Cerebellar nuclear complex (tissue), 1 donor: ENCODE results near the gene TOM1.

Source experiments
- DNase-seq, 2 experiments: peaks; one replicate each; lab custom pipeline; 2025; lab: John Stamatoyannopoulos, UW

The TOM1 gene

DNA sequence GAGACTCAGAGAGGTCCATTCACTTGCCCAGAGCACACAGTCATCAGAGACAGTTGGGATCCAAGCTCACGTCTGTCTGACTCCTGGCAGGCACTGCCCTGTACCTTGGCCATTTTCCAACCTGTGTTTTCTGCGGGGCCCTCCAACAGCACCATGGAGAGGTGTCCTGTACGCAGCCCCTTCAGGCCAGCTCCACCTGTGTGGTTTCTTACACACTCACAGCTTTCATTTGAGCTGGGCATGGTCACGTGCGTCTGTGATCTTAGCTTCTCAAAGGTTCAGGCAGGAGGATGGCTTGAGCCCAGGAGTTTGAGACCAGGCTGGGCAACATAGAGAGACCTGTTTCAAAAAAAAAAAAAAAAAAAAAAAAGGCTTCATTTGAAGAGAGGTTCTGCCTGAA is 24.4 kb downstream of the TOM1 start:
- DNase-seq, result no peak

DNA sequence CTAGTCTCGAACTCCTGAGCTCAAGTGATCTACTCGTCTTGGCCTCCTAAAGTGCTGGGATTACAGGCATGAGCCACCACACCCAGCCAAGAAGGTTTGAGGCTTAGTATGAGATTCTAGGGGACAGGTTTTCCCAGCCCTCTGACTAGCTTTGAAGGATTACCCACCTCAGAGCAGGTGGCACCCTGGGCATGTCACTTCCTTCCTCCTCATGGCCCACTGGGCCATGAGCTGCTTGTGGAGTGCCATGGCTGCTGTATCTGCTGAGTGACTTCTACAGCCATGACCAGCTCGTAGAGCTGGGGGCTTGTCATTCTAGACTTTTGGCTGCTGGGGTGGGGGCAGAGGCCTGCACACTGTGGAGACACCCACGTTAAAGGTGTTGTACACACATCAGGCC is 25.1 kb downstream of the TOM1 start:
- DNase-seq, result no peak

DNA sequence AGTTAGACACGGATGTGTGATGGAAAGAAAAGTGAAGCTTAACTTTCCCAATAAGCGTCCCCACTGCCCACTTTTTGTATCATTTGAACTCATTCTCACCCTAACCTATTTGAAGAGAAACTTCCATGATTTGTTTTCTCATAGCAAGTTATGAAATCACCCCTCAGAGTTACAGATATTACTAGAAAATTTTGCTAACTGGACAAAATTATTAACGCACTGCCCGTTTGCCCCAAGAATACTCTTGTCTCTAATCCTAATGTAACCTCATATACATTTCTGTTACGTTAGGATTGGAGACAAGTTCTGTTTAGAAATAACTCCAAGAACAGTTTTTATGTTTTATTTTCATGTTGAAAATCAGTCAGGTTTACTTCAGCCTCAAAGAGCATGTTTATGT is 25.5 kb downstream of the TOM1 start:
- DNase-seq, result no peak

DNA sequence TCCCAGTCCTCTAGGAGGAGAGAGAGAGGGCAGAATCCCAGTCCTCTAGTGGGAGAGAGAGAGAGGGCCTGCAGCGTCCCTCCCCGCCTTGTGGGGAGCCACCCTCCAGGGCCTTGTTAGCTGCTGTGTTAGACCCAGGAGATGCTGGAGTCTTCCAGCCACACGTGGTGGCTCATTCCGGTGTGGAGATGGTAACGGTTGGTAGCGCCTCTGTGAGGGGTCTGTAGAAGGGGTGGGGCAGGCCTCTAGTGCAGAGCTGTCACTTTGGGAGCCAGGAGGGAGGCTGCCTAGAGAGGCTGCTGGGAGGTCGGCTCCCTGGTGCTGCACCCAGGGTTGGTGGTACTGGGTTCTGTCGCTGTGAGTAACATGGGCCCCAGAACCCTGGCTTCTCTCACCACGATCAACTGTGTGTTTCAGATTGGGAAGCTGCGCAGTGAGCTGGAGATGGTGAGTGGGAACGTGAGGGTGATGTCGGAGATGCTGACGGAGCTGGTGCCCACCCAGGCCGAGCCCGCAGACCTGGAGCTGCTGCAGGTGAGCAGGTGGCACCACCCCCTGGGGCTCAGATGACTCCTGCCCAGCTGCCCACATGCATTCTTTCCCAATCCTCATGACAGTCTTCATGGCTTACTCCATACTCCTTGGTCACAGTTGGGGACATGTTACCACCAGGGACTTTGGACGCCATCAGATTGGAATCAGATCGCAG is 27.3 kb downstream of the TOM1 start:
- DNase-seq, result no peak

DNA sequence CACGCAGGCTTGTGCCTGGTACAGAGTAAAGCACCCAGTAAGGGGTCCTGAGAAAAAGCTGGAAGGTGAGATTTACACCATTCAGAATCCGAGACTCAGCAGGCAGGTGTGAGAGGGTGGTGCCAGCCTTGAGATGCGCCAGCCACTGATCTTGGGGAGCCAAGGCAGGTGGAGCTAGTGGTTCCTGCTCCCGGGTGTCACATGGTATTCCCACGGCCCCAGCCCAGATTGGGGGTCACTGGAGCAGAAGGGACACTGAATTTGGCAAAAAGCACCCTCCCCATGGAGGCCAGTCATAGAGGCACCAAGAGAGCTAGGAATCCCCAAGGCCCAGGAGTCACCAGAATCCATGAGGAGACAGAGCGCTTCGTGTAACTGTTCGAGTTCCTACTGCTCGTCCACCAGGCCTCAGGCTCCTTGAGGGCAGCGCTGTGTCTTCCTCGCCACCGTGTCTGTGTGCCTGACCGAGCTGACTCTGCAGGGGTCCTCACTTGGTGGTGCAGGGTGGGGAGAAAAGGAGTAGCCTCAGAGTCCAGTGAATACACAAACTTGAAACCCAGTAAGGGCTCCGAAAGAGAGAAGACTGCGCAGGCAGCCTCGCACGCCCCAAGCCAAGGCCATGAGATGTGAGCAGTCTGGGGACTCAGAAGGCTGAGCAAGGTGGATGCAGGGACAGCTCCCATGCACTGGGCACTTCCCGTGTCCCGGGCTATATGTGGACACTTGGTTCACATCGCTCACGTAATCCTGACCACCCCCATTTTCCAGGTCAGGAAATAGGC is 28.2 kb downstream of the TOM1 start:
- no peak for DNase-seq

DNA sequence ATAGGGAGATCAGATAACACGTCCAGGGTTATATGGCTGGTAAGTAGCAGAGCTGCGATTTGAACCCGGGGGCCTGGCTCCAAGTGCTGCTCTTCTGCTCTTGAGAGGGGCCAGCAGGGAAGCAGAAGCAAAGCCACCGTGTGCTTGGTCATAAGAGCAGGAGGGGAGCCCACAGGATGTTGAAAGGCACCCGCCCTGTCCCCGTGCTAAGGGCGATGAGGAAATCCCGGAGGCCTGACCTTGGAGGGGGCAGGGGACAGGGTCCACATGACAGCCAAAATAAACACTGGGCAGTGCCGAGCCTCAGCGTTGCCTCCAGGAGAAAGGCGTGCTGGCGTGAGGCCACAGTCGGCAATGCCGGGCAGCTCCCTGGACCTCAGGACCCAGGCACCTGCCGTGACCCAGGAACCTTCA is 28.8 kb downstream of the TOM1 start:
- no peak for DNase-seq

DNA sequence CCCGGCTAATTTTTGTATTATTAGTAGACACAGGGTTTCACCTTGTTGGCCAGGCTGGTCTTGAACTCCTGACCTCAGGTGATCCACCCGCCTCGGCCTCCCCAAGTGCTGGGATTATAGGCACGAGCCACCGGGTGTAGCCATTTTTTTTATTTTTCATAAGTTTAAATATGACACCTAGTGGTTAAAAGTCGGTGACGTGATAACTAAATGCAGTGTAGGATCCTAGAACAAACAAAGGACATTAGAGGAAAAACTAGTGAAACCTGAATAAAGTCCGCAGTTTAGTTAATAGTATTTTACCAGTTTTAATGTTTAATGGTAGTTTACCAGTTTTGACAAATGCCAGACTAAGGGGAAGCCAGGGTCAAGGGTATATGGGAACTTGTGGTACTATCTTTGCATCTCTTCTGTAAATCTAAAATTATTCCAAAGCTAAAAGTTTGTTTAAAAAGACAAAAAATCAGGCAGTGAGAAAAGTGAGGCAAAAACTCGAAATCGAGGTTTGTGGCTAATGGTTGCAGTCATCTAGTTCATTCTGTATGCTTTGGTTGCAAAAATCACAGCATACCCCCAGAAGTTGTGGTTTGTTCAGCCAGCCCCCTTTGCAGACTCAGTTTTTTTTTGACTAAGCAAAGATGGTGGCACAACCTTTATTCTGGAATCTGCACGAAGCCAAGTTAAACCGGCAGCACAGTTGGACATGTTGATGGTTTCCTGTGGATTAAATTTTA is 29.6 kb downstream of the TOM1 start:
- no peak for DNase-seq

DNA sequence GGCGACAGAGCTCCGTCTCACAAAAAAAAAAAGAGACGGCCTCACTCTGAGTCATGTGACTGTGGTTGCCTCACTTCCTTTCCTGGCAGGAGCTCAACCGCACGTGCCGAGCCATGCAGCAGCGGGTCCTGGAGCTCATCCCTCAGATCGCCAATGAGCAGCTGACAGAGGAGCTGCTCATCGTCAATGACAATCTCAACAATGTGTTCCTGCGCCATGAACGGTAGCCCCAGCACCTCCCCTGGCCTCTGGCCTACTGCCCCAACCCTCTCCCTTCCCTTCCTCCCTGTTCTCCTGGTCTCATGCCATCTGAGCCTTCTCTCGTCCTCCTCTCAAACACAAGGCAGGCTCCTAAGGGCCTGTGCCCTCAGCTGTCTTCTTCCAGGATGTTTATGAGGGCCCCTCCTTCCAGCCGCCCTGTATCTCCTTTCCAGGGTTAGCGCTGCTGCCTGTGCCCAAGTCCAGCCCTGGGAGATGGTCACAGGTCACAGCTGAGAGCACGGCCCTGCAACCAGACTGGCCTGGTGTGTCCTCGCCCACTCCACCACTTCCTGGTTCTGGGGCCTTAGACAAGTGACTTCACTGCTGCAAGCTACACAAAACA is 30.7 kb downstream of the TOM1 start:
- no peak for DNase-seq

DNA sequence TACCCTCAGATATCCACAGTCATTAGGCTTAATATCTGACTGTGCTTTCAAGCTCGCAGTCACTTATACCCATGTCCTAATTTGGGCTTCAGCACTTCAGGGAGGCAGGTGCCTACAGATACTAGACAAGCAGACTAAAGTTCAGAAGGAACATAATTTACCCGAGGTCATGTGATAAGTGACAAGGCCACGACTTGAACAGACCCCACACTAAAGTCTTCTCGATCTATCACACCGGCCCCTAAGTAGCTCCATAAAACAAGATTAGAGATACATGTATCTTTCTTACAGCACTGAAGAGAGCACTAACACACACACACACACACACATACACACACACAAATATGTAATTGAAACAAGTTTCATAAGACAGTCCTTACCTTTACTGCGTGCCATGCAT is 32.6 kb downstream of the TOM1 start:
- DNase-seq, result no peak

DNA sequence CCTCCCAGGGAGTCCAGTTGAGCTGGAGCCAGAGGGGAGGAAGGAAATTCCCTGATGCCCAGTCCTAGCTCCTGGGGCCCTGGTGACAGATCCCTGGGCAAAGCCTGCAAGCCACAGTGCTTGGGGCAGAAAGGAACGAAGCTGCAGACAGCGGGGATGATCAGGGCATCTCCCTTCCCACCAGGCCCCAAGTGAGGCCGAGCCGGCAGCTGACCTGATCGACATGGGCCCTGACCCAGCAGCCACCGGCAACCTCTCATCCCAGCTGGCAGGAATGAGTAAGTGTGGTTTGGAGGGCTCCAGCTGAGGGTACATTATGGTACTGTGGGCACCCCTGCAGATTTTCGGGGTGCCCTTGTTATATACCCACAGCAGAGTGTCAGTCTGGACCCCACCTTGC is 33.5 kb downstream of the TOM1 start:
- DNase-seq, result no peak

DNA sequence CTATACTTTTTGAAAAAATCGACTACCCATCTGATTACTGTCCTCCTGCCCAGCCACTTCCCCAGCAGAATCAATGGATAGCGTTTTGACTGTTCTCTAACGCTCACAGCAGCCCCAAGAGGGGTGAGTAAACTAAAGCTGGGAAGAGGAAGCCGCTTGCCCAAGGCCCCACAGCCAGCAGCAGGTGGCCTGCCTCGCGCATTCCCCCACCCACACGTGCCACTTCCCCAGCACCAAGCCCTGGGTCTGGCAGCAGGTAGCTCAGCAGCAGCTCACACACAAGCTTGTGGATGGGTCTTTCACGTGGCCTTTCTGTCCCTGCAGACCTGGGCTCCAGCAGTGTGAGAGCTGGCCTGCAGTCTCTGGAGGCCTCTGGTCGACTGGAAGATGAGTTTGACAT is 34.3 kb downstream of the TOM1 start:
- no peak for DNase-seq

DNA sequence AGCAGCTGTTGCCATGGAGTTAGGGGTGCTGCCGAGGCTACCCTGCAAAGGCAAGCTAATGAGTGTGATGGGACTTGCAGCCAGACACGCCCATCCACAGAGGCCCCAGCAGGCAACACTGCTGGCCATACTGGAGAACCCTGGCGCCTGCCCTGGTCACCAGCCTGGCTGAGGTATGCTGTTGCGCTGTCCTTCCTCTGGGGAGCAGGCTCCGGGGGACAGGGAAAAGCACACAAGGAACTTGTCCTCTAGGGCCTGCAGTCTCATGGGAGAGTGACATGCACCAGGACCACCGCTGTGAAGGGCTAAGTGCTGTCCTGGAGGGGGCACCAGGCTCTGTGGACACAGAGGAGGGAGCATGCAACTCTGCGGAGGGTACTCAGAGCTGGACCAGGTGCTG is 35.8 kb downstream of the TOM1 start:
- DNase-seq, result no peak

DNA sequence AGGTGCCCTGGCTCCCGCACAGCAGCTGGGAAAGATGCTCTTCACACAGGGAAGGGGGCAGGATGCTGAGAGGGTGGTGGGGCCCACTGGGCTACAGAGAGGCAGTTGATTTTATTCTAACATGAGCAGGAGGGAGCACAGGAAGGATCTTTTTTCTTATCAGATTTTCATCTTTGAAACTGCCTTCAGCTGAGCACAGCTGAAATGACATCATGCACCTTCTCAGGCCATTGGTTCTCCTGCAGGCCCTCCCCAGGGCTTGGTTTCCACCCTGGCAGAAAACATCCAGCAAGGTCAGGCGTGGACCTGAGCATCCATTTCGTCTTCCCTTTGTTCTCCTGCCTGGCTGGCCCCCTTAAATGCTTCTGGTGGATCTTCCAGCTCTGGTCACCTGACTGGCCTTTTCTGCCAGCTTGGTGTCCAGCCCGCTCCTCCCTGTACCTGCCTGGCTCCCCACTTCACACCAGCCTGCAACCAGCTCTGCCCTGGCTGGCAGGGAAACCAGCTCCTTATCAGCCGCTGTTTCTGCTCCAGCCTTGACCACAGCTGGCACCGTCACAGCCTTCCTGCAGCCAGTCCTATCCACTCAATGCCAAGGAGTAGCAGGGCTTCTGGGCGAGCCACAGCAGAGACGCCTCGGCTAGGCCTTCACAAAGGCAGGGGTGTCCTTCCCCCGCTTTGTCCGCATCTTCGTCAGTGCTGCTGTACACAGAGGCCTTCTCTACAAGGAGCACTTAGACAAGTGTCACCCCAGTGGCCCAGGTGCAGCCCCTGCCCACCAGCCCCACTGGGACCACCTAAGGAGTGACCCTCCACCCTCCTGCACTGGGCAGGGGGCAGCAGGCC is 36.5 kb downstream of the TOM1 start:
- no peak for DNase-seq

DNA sequence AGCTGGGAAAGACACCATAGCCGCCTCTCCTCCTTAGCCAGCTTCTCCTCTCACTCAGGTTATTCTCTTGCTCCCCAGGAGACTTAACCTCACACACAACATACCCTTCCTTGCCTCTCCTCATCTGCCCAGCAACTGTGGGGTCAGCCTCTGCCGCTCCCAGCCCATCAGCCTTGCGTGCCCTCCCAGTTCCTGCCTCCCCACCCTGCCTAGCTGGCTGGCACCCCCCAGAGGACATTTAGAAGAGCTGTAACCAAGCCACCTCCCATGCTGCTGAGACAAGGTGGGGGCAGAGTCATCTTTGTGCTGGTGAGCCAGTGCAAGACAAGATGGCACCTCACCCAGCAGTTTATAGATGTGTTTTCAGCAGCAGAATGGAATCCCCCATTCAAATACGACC is 38.2 kb downstream of the TOM1 start:
- no peak for DNase-seq

DNA sequence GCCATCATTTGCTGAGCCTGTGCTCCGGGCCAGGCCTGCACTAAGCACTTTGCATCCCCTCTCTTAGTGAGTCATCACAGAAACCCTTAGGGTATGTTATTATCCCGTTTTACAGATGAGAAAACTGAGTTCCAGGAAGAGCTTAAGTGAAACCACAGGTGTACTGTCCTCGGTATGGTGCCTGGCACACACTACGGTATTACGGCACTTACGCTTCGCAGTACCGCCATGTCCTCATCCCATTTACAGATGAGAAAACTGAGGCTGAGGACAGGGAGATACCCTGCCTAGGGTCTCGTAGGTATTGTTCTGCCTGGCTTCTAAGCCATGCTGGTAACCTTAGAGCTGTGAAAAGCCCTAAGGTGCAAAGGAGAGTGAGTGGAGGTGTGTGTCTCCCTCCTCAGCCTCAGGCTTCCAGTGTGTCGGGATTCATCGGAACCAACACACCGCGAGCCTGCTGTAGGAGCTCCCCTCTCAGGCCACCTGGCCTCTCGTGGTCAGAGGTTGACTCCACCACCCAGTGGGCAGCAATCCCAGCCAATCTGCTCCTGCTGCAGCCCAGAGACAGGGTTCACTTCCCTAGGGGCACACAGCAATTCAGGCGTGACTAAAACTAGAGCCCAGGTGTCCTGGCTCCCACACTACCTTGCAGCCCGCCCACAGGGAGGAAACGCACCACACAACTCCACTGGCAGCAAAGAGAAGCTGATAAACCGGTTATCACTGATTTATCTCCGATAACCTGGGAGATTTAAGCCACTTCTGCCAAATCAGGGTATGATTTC is 41.6 kb downstream of the TOM1 start:
- DNase-seq, result no peak

DNA sequence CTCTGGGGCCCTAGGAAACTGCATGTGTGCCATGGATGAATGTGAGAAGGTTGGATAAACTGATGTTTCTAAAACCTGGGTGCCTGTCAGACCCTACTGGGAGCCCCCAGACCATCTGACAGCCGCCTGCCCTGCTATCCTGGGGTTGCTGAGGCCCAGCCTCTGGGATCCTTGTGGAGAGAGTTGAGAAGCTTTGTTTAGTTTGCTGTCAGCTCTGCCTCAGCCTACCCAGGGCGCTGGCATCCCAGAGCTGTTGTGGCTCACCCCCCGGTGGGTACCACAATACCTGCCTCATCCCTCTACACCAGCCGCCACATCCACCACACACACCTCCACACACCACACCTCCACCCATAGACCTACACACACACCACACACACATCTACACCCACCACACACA is 42.7 kb downstream of the TOM1 start:
- DNase-seq, result no peak

DNA sequence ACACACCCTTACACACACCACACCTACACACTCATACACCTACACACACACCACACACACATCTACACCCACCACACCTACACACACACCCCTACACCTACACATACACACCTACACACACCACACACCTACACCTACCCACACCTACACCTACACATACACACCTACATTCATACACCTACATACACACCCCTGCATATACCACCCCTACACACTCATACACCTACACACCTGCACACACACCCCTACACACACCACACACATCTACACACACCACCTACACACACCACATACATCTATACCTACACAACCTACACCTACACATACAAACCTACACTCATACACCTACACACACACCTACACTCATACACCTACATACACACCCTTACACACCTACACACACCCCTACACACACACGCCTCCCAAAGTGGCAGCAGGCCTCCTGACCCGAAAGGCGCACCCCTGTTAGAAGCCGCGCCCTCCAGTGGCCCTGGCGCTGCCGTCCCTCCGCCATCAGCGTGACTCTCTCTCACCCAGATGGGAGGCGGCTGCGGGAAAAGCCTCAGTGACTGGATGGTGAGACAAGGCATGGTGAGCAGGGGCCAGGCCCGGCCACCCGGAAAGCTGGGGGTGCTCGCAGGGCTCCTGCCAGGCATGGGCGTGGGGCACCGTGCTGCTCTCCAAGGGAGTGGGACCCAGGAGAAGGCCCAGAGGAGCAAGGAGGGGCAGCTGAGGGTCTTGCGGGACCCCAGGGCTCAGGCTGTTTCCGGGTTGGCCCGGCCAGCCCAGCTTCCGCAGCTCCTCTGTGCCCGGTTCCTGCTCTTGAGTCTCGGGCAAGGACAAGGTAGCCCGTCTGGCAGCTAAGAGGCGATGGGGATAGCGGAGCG is 44.2 kb downstream of the TOM1 start:
- no peak for DNase-seq

DNA sequence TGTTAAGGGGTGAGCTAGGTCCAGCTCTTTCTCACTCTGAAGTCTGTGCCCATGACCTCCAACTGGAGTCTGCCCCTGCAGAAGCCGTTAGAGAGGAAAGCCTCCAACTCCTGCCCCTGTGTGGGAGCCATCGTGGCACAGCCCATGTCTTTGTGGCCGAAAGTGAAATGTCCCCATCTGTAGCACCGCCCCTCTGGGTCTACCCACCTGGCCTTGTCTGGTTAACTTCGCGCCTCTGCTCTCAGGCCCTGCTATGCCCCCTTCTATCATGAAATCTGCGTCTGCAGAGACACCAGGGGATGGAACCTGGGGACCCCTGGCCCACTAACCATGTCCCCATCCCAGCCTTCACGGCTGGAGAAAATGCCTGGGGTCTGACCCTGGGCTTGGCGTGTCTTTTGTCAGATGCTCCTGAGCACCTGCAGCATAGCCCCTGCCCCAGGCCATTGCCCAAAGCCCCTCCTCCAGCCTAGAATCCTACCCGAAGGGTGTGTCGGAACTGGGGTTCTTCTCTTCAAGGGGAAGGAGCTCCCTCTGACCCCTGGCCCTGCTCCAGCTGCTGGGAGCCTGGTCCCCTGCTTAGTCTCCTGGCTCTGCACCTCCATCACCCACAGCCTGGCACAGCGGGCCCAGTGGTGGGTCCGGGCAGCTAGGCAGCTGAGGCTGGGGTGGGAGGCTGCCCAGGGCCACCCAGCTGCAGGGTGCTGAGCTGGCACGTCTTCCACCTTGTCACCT is 45.4 kb downstream of the TOM1 start:
- no peak for DNase-seq

DNA sequence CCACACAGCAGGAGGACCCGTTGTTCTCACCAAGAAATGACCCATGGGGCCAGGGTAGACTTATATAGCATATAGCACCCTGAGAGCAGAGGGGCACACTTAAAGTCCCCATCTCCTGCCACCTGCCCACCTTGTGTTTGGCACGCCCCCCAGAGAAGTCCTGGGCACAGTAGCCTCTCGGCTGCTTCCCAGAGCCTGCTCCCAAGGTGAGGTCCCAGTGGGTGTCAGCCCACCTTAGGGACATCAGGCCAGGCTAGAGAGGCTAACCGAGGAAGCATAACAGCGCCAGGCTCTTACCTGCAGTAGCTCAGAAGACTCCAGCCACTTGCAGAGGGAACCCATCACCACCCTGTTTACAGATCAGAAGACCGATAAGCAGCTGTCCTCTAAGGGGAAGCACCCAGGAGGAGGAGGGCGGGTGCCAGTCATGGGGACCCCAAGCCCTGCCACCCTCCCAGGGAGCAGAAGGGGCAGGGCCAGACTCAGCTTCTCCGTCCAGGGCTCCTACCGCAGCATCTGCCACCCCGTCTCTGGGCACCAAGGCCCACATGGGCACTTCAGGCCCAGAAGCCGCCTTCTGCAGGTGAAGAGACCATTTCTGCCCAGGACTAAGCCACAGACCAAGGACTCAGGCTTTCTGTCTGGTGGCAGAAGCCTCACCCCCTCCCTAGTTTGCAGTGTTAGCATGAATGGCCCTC is 46.3 kb downstream of the TOM1 start:
- no peak for DNase-seq
